ENCODE data around the gene PCDHB15. TPM values are rescaled to one million over a fixed set of nuclear protein-coding genes. Genes with fewer than 3 reads are reported as not detected.
A peak's percentile ranks its signal among the peaks of the same experiment; 100 is the strongest.

PCDHB15 gene
- total and polyA plus RNA-seq, 2 experiments from 2014 or later = 1.5 to 2.7 TPM

GRCh38 chr5:141258464-141258863 is 13.3 kb downstream of the PCDHB15 start:
- H3K79me2 ChIP-seq (ENCODE audit: insufficient read depth) = no peaks in the 10 kb centered on the region
- H3K9me3 ChIP-seq (ENCODE audit: low read depth) = peaks cover 26% of the 10 kb centered on the region
- DNase-seq = no peak

GRCh38 chr5:141258948-141259347 is 13.8 kb downstream of the PCDHB15 start:
- Histone ChIP-seq H3K36me3 (ENCODE audit: low read depth) (0 out of 2 replicates have a peak, but pooled peaks cover under 1% of the 10 kb centered on the region), H3K9me3 (ENCODE audit: low read depth) (peaks cover 23% of the 10 kb centered on the region), H3K27ac (no peak overlapping the region), H3F3A (ENCODE audit: insufficient read depth) (peaks cover 7% of the 10 kb centered on the region; the same call in 1 of the 2 replicates), H4K20me1 (ENCODE audit: insufficient read depth) (no peaks in the 10 kb centered on the region), H3K27me3 (replicated peaks; ENCODE audit: insufficient read depth) (no peaks in the 10 kb centered on the region), H2AFZ (no peak overlapping the region), H3K4me2 (ENCODE audit: unreplicated experiment) (no peak overlapping the region), H3K9me2 (ENCODE audit: insufficient read depth) (no peaks in the 10 kb centered on the region), H3K79me2 (ENCODE audit: insufficient read depth) (no peaks in the 10 kb centered on the region), H3K9ac (no peak overlapping the region), H3K4me3 (no peak overlapping the region), H3K4me1 (ENCODE audit: insufficient read depth) (no peaks in the 10 kb centered on the region)
- DNase-seq = no peak
- no peak for TF ChIP-seq EZH2 (IDR thresholded peaks at IDR 0.05; ENCODE audit: insufficient read depth, poor library complexity, severe bottlenecking)
- no peak for TF ChIP-seq EZH2phosphoT487 (IDR thresholded peaks at IDR 0.05; ENCODE audit: insufficient read depth, low read depth)
- in situ Hi-C loops (cut with MboI) = no loop called here

More at GRCh38 chr5:141258464-141258863, 13.3 kb downstream of the PCDHB15 start:
- H3K9ac ChIP-seq = no peak overlapping the region
- H3K4me1 ChIP-seq (ENCODE audit: insufficient read depth) = no peaks in the 10 kb centered on the region
- H3K4me3 ChIP-seq = no peak overlapping the region
- peaks cover 7% of the 10 kb centered on the region; the same call in 1 of the 2 replicates for H3F3A ChIP-seq (ENCODE audit: insufficient read depth)
- TF ChIP-seq EZH2 (IDR thresholded peaks at IDR 0.05; ENCODE audit: insufficient read depth, poor library complexity, severe bottlenecking) = no peak
- no peak for TF ChIP-seq EZH2phosphoT487 (IDR thresholded peaks at IDR 0.05; ENCODE audit: insufficient read depth, low read depth)
- no peaks in the 10 kb centered on the region for H3K9me2 ChIP-seq (ENCODE audit: insufficient read depth)
- H2AFZ ChIP-seq = no peak overlapping the region
- H3K36me3 ChIP-seq (ENCODE audit: low read depth) = no peaks in the 10 kb centered on the region
- no peaks in the 10 kb centered on the region for H4K20me1 ChIP-seq (ENCODE audit: insufficient read depth)
- in situ Hi-C loops (cut with MboI) = no loop called here
- H3K4me2 ChIP-seq (ENCODE audit: unreplicated experiment) = no peak overlapping the region
- no peak overlapping the region for H3K27ac ChIP-seq
- H3K27me3 ChIP-seq (replicated peaks; ENCODE audit: insufficient read depth) = no peaks in the 10 kb centered on the region

- TF ChIP-seq EZH2phosphoT487 (IDR thresholded peaks at IDR 0.05; ENCODE audit: insufficient read depth, low read depth) = no peak
- no peak for TF ChIP-seq EZH2 (IDR thresholded peaks at IDR 0.05; ENCODE audit: insufficient read depth, poor library complexity, severe bottlenecking)
- DNase-seq = peak; percentile 27
- H3K9me2 ChIP-seq (ENCODE audit: insufficient read depth) = no peaks in the 10 kb centered on the region
- H3K9ac ChIP-seq = no peak overlapping the region
- H4K20me1 ChIP-seq (ENCODE audit: insufficient read depth) = no peaks in the 10 kb centered on the region
- H3K36me3 ChIP-seq (ENCODE audit: low read depth) = 0 out of 2 replicates have a peak, but pooled peaks cover 2% of the 10 kb centered on the region
- WGBS, 2 experiments (ENCODE audit: low coverage in 1 of 2, low lambda C conversion rate in 2 of 2, missing lambda C conversion rate in 2 of 2) = 40 to 46% methylated on average over 5 of the region's 5 CpGs
- no peaks in the 10 kb centered on the region for H3K4me1 ChIP-seq (ENCODE audit: insufficient read depth)
- peaks cover 7% of the 10 kb centered on the region; the same call in 1 of the 2 replicates for H3F3A ChIP-seq (ENCODE audit: insufficient read depth)
- H3K79me2 ChIP-seq (ENCODE audit: insufficient read depth) = no peaks in the 10 kb centered on the region
- no peak overlapping the region for H3K4me3 ChIP-seq
- H3K27ac ChIP-seq = no peak overlapping the region
- H3K9me3 ChIP-seq (ENCODE audit: low read depth) = peaks cover 20% of the 10 kb centered on the region
- H3K4me2 ChIP-seq (ENCODE audit: unreplicated experiment) = no peak overlapping the region
- H3K27me3 ChIP-seq (replicated peaks; ENCODE audit: insufficient read depth) = no peaks in the 10 kb centered on the region
- in situ Hi-C loops (cut with MboI) = no loop called here
- no peak overlapping the region for H2AFZ ChIP-seq
These were observed 15.5 kb downstream of the PCDHB15 start for GRCh38 chr5:141260458-141261237.

- WGBS, 2 experiments (ENCODE audit: low coverage in 1 of 2, low lambda C conversion rate in 2 of 2, missing lambda C conversion rate in 2 of 2) = 41 to 54% methylated on average over 1 of the region's 1 CpG
- Histone ChIP-seq H2AFZ (no peak overlapping the region), H3K27ac (no peak overlapping the region), H3K4me3 (no peak overlapping the region), H3K4me1 (ENCODE audit: insufficient read depth) (no peaks in the 10 kb centered on the region), H3K4me2 (ENCODE audit: unreplicated experiment) (no peak overlapping the region), H3K36me3 (ENCODE audit: low read depth) (0 out of 2 replicates have a peak, but pooled peaks cover 2% of the 10 kb centered on the region), H3F3A (ENCODE audit: insufficient read depth) (peaks cover 7% of the 10 kb centered on the region; the same call in 1 of the 2 replicates), H4K20me1 (ENCODE audit: insufficient read depth) (no peaks in the 10 kb centered on the region), H3K9ac (no peak overlapping the region), H3K9me3 (ENCODE audit: low read depth) (peaks cover 20% of the 10 kb centered on the region), H3K27me3 (replicated peaks; ENCODE audit: insufficient read depth) (no peaks in the 10 kb centered on the region), H3K79me2 (ENCODE audit: insufficient read depth) (no peaks in the 10 kb centered on the region), H3K9me2 (ENCODE audit: insufficient read depth) (no peaks in the 10 kb centered on the region)
- no peak for TF ChIP-seq EZH2phosphoT487 (IDR thresholded peaks at IDR 0.05; ENCODE audit: insufficient read depth, low read depth)
- no peak for TF ChIP-seq EZH2 (IDR thresholded peaks at IDR 0.05; ENCODE audit: insufficient read depth, poor library complexity, severe bottlenecking)
- no peak for DNase-seq
- in situ Hi-C loops (cut with MboI) = no loop called here
These were observed 16.0 kb downstream of the PCDHB15 start for GRCh38 chr5:141261238-141261546.

Data from GM23248 (cell line).